ENCODE results near the gene WDR90. TPM values are rescaled to one million over a fixed set of nuclear protein-coding genes. Genes with fewer than 3 reads are reported as not detected.

Gene WDR90
- total and polyA plus RNA-seq, 2 of the 13 experiments (the other 11 are each of a cell fraction or from before 2014, with no cell fraction given): 14.9 to 28.9 TPM

DNA sequence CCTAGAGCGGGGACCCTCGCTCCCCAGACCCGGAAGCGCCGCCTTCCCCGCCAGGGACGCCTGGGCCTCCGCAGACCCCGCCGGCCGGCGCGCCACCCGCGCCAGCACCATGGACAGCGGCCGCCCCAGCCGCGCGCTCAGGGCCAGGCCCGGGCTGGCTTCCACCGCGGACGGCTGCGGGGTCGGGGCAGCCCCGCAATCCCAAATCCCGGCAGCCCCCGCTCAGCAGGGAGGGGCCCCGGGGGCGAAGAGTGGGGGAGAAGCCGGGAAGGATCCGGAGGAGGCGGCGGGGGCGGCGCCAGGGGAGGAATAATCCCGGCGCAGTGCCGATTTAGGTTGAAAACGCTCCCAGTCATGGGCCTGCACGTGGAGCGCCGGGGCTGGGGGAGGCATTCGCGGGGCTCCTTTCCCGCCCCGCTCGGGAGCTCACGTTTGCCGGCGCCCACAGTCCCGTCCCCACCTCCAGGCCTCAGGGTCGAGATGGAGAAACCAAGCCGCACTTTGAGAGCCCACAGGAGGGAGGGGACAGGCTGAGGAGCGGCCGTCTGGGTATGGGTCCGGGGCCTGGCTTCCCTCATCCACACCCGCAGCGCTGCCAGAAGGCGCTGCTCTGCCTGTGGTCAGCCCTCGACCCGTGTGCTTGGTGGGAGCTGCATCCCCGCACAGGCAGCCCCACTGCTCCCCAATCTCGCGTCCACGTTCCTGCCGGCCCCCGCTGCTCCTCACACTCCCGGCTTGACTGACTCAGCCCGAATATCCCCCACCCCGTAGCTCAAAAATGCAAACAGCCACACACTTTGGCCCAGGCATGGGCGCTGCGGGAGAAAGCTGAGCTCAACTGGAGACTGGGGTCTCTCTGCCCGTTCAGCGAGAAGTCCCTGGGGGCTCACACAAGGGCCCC lies 51.8 kb downstream of the WDR90 start (continued):
- TF ChIP-seq, protein P1, sequence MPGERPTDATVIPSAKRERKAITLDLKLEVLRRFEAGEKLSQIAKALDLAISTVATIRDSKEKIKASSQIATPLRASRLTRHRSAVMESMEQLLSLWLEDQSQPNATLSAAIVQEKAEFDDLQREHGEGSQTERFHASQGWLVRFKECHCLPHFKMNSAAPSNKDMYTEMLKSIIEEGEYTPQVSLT (CRISPR knock-in tag; IDR thresholded peaks at IDR 0.05; ENCODE audit: borderline replicate concordance, low read depth): no peak
- no peak for TF ChIP-seq REXO4 (CRISPR knock-in tag; IDR thresholded peaks at IDR 0.05; ENCODE audit: borderline replicate concordance)
- no peak for TF ChIP-seq ATAD3A (CRISPR knock-in tag; IDR thresholded peaks at IDR 0.05)
- no peak for TF ChIP-seq NFIC (IDR thresholded peaks at IDR 0.05; ENCODE audit: low read length)
- TF ChIP-seq, protein P2, sequence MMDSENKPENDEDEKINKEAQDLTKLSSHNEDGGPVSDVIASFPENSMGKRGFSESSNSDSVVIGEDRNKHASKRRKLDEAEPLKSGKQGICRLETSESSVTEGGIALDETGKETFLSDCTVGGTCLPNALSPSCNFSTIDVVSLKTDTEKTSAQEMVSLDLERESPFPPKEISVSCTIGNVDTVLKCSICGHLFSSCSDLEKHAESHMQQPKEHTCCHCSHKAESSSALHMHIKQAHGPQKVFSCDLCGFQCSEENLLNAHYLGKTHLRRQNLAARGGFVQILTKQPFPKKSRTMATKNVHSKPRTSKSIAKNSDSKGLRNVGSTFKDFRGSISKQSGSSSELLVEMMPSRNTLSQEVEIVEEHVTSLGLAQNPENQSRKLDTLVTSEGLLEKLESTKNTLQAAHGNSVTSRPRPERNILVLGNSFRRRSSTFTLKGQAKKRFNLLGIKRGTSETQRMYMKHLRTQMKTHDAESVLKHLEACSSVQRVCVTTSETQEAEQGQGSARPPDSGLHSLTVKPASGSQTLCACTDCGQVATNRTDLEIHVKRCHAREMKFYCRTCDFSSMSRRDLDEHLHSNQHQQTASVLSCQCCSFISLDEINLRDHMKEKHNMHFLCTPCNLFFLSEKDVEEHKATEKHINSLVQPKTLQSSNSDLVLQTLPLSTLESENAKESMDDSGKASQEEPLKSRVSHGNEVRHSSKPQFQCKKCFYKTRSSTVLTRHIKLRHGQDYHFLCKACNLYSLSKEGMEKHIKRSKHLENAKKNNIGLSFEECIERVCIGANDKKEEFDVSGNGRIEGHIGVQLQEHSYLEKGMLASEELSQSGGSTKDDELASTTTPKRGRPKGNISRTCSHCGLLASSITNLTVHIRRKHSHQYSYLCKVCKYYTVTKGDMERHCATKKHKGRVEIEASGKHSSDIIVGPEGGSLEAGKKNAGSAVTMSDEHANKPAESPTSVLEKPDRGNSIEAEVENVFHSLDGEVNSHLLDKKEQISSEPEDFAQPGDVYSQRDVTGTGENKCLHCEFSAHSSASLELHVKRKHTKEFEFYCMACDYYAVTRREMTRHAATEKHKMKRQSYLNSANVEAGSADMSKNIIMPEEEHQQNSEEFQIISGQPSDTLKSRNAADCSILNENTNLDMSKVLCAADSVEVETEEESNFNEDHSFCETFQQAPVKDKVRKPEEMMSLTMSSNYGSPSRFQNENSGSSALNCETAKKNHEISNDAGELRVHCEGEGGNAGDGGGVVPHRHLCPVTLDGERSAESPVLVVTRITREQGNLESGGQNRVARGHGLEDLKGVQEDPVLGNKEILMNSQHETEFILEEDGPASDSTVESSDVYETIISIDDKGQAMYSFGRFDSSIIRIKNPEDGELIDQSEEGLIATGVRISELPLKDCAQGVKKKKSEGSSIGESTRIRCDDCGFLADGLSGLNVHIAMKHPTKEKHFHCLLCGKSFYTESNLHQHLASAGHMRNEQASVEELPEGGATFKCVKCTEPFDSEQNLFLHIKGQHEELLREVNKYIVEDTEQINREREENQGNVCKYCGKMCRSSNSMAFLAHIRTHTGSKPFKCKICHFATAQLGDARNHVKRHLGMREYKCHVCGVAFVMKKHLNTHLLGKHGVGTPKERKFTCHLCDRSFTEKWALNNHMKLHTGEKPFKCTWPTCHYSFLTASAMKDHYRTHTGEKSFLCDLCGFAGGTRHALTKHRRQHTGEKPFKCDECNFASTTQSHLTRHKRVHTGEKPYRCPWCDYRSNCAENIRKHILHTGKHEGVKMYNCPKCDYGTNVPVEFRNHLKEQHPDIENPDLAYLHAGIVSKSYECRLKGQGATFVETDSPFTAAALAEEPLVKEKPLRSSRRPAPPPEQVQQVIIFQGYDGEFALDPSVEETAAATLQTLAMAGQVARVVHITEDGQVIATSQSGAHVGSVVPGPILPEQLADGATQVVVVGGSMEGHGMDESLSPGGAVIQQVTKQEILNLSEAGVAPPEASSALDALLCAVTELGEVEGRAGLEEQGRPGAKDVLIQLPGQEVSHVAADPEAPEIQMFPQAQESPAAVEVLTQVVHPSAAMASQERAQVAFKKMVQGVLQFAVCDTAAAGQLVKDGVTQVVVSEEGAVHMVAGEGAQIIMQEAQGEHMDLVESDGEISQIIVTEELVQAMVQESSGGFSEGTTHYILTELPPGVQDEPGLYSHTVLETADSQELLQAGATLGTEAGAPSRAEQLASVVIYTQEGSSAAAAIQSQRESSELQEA (CRISPR knock-in tag; IDR thresholded peaks at IDR 0.05; ENCODE audit: not compliant biosample characterization): no peak
- TF ChIP-seq, protein P3, sequence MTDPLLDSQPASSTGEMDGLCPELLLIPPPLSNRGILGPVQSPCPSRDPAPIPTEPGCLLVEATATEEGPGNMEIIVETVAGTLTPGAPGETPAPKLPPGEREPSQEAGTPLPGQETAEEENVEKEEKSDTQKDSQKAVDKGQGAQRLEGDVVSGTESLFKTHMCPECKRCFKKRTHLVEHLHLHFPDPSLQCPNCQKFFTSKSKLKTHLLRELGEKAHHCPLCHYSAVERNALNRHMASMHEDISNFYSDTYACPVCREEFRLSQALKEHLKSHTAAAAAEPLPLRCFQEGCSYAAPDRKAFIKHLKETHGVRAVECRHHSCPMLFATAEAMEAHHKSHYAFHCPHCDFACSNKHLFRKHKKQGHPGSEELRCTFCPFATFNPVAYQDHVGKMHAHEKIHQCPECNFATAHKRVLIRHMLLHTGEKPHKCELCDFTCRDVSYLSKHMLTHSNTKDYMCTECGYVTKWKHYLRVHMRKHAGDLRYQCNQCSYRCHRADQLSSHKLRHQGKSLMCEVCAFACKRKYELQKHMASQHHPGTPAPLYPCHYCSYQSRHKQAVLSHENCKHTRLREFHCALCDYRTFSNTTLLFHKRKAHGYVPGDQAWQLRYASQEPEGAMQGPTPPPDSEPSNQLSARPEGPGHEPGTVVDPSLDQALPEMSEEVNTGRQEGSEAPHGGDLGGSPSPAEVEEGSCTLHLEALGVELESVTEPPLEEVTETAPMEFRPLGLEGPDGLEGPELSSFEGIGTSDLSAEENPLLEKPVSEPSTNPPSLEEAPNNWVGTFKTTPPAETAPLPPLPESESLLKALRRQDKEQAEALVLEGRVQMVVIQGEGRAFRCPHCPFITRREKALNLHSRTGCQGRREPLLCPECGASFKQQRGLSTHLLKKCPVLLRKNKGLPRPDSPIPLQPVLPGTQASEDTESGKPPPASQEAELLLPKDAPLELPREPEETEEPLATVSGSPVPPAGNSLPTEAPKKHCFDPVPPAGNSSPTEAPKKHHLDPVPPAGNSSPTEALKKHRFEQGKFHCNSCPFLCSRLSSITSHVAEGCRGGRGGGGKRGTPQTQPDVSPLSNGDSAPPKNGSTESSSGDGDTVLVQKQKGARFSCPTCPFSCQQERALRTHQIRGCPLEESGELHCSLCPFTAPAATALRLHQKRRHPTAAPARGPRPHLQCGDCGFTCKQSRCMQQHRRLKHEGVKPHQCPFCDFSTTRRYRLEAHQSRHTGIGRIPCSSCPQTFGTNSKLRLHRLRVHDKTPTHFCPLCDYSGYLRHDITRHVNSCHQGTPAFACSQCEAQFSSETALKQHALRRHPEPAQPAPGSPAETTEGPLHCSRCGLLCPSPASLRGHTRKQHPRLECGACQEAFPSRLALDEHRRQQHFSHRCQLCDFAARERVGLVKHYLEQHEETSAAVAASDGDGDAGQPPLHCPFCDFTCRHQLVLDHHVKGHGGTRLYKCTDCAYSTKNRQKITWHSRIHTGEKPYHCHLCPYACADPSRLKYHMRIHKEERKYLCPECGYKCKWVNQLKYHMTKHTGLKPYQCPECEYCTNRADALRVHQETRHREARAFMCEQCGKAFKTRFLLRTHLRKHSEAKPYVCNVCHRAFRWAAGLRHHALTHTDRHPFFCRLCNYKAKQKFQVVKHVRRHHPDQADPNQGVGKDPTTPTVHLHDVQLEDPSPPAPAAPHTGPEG (CRISPR knock-in tag; IDR thresholded peaks at IDR 0.05): peak; percentile 86; the same call in 1 of the 2 replicates
- TF ChIP-seq, protein P4, sequence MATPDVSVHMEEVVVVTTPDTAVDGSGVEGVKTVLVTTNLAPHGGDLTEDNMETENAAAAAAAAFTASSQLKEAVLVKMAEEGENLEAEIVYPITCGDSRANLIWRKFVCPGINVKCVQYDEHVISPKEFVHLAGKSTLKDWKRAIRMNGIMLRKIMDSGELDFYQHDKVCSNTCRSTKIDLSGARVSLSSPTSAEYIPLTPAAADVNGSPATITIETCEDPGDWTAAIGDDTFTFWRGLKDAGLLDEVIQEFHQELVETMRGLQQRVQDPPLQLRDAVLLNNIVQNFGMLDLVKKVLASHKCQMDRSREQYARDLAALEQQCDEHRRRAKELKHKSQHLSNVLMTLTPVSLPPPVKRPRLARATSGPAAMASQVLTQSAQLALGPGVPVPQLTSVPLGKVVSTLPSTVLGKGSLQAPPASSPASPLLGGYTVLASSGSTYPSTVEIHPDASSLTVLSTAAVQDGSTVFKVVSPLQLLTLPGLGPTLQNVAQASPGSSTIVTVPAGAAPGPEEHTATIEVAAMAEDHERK (CRISPR knock-in tag; IDR thresholded peaks at IDR 0.05; ENCODE audit: low read depth): no peak
- no peak for TF ChIP-seq CREM (IDR thresholded peaks at IDR 0.05)
- TF ChIP-seq CREM (CRISPR knock-in tag; IDR thresholded peaks at IDR 0.05): no peak
- no peak for TF ChIP-seq ZBTB3 (CRISPR knock-in tag; IDR thresholded peaks at IDR 0.05; ENCODE audit: borderline replicate concordance, low read depth)
- TF ChIP-seq TP53 (CRISPR knock-in tag; conservative IDR thresholded peaks at IDR 0.05): no peak
